Gastrocnemius medialis (tissue), 4 donors: ENCODE results near the gene INAFM1. TPM values are rescaled to one million over a fixed set of nuclear protein-coding genes. Genes with fewer than 3 reads are reported as not detected.

Experiments used
- ATAC-seq, 2 donors: fragments of 150-250 bp; one replicate each; pipeline ENCODE4 v1.9.1; 2016
- DNase-seq, 2 donors: peaks; one replicate each; pipeline ENCODE4 v3.0.0-alpha.2; 2019
- H3K27ac ChIP-seq, 4 donors: fragments of 200-600 bp; sonication (generic); 1 replicate in 1 of 4; 2 replicates in 3 of 4; pipeline ENCODE4 v1.5.1; 2016 to 2018; ENCODE audit warnings: mild to moderate bottlenecking in 2 of 4, moderate library complexity in 1 of 4
- H3K27me3 ChIP-seq, 3 donors: fragments of 200-600 bp; sonication (generic) in 2 of 3; 1 replicate in 1 of 3; 2 replicates in 2 of 3; pipeline versions ENCODE4 v1.5.1 to v1.6.0; 2016 to 2019; ENCODE audit warnings: mild to moderate bottlenecking in 1 of 3, moderate library complexity in 1 of 3
- H3K36me3 ChIP-seq, 2 donors: fragments of 200-600 bp; sonication (generic) in 1 of 2; one replicate each; pipeline ENCODE4 v1.5.1; 2017 to 2018
- H3K4me1 ChIP-seq, 2 donors: fragments of 200-600 bp; sonication (generic) in 1 of 2; one replicate each; pipeline ENCODE4 v1.5.1; 2016 to 2017; ENCODE audit warnings: mild to moderate bottlenecking in 2 of 2
- H3K4me3 ChIP-seq, 4 donors: fragments of 200-600 bp; sonication (generic) in 3 of 4; 1 replicate in 1 of 4; 2 replicates in 3 of 4; pipeline ENCODE4 v1.5.1; 2016 to 2019; ENCODE audit warnings: mild to moderate bottlenecking in 2 of 4
- H3K9me3 ChIP-seq, 3 donors: fragments of 200-600 bp; sonication (generic) in 2 of 3; 1 replicate in 1 of 3; 2 replicates in 2 of 3; pipeline ENCODE4 v1.5.1; 2016 to 2019
- POLR2A ChIP-seq, 2 donors: fragments of 450-650 bp; IDR thresholded peaks; one replicate each; pipeline ENCODE4 v1.6.1; 2017; ENCODE audit warnings: antibody characterized with exemption in 2 of 2, mild to moderate bottlenecking in 2 of 2, moderate library complexity in 2 of 2
- in situ Hi-C, 4 donors: fragments of 200-750 bp; cut with MboI; loops; one replicate each; pipeline versions ENCODE4 v1.15.0 to v1.8.0; 2017; ENCODE audit warnings: low sequenced_read_pairs in 4 of 4
- intact Hi-C: fragments of 100-400 bp; cut with DNase I; formaldehyde crosslinking; loops from one replicate; pipeline ENCODE4 v1.15.1; 2023; ENCODE audit warnings: low total_unique reads
- total RNA-seq, 4 donors: library from RNA; depleted of rRNA; stranded (reverse); fragments of >200 nt; gene quantifications; one replicate each; pipeline versions ENCODE4 v1.1.0 to v1.2.3, GENCODE V29; 2016
- TF ChIP-seq, protein P1 (sequence below), 5 experiments: fragments of 450-650 bp in 3 of 5; fragments of 200-600 bp in 2 of 5; sonication (generic) in 2 of 5; IDR thresholded peaks in 4 of 5; conservative IDR thresholded peaks in 1 of 5; 1 replicate in 4 of 5; 2 replicates in 1 of 5; pipeline ENCODE4 v1.5.1; 2016 to 2019; ENCODE audit warnings: antibody characterized with exemption in 5 of 5, mild to moderate bottlenecking in 3 of 5, moderate library complexity in 3 of 5

Gene INAFM1
- total RNA-seq, 4 donors from 2014 or later, result 3.9 to 8.5 (median 7.2) TPM

DNA sequence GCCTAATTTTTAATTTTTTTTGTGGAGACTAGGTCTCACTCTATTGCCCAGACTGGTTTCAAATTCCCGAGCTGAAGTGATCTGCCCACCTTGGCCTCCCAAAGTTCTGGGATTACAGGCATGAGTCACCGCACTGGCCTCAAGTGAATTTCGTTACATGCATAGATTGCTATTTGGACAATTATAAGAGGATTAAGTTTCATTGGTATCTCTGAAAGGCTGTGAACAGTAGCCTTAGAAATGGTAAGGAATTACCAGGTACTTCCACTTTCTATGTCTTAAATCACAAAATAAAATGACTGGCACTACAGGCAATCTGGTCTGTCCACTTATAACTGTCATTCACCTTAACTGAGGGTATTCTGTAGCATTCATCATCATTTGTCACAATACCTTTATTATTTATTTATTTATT is 21.2 kb upstream of the INAFM1 start:
- TF ChIP-seq, protein P1, sequence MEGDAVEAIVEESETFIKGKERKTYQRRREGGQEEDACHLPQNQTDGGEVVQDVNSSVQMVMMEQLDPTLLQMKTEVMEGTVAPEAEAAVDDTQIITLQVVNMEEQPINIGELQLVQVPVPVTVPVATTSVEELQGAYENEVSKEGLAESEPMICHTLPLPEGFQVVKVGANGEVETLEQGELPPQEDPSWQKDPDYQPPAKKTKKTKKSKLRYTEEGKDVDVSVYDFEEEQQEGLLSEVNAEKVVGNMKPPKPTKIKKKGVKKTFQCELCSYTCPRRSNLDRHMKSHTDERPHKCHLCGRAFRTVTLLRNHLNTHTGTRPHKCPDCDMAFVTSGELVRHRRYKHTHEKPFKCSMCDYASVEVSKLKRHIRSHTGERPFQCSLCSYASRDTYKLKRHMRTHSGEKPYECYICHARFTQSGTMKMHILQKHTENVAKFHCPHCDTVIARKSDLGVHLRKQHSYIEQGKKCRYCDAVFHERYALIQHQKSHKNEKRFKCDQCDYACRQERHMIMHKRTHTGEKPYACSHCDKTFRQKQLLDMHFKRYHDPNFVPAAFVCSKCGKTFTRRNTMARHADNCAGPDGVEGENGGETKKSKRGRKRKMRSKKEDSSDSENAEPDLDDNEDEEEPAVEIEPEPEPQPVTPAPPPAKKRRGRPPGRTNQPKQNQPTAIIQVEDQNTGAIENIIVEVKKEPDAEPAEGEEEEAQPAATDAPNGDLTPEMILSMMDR (IDR thresholded peaks at IDR 0.05 in 4 of 5, conservative IDR thresholded peaks at IDR 0.05 in 1 of 5), result no peak
- no peak for TF ChIP-seq POLR2A (IDR thresholded peaks at IDR 0.05)
- no peak for ATAC-seq
- peaks cover 0 to 2% of the 10 kb centered on the region in 2 donors for H3K36me3 ChIP-seq
- no peaks in the 10 kb centered on the region for H3K27me3 ChIP-seq
- in situ Hi-C loops (no loop called here), intact Hi-C loops (no loop called here)
- H3K9me3 ChIP-seq, result no peaks in the 10 kb centered on the region
- peaks cover 10 to 15% of the 10 kb centered on the region in 2 donors for H3K4me1 ChIP-seq
- H3K27ac ChIP-seq, result no peak overlapping the region
- DNase-seq, result no peak
- H3K4me3 ChIP-seq, result no peak overlapping the region

DNA sequence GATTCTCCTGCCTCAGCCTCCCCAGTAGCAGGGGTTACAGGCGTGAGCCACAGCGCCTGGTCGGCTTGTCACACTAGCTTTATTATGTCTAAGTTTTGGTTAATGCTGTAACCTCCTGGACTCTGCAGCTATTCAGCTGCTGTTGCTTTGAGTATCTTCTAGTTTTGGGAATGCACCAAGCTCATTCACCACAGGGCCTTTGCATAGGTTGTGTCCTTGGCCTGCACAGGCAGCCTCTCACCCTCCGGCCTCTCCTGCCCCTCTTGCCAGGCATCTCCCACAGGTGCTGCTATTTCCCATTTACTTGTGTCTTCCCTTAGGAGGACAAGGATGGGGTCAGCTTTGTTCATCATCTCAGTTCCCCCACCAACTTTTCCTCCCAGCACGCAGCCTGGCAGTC is 20.7 kb upstream of the INAFM1 start:
- ATAC-seq (no peak), DNase-seq (no peak)
- intact Hi-C loops, result no loop called here
- in situ Hi-C loops, result no loop called here
- no peak overlapping the region for H3K4me3 ChIP-seq
- peaks cover 15 to 16% of the 10 kb centered on the region in 2 donors for H3K4me1 ChIP-seq
- no peak overlapping the region for H3K27ac ChIP-seq
- TF ChIP-seq, protein P1 (IDR thresholded peaks at IDR 0.05 in 4 of 5, conservative IDR thresholded peaks at IDR 0.05 in 1 of 5), result no peak
- no peak for TF ChIP-seq POLR2A (IDR thresholded peaks at IDR 0.05)
- H3K27me3 ChIP-seq, result no peaks in the 10 kb centered on the region
- H3K9me3 ChIP-seq, result no peaks in the 10 kb centered on the region
- H3K36me3 ChIP-seq, result peaks cover 0 to 7% of the 10 kb centered on the region in 2 donors

DNA sequence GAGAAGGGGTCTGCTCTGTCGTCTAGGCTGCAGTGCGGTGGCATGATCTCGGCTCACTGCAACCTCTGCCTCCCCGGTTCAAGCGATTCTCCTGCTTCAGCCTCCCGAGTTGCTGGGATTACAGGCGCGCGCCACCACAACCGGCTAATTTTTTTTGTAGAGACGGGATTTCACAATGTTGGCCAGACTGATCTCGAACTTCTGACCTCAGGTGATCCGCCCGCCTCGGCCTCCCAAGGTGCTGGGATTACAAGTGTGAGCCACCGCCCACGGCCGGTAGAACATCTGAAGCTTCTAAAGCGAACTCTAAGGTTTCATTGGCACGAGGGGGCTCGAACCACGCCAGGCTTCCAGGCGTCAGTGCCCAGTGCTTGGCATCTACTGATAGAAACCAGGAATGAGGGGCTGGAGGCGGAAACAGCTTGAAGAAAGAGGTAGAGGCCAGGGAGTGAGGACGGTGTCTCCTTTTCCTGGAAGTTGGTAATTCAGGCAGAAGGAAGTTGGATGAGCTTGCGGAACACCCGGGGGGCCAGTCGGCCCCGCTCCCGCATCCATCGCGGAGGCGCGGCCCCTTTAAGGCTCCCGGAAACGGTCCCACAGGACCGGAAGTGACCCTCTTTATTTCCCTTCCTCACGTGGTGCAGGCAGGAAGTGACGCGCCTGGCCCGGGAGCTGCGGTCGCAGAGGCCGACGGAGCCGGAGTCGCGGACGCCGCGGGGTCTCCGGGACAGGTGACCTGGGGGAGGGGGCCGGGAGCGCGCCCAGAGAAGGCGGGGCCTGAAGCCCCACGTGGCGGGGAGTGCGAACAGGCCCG is 18.6 kb upstream of the INAFM1 start, which contains the start of gene CCDC9:
CCDC9 (plus strand) TSS at position 647 of the 814 bp plus-strand sequence. CDS start 1,876 bp downstream, outside the sequence.
- DNase-seq (peak; percentile 95 to 97), ATAC-seq (peak; percentile 70 to 71)
- H3K4me1 ChIP-seq, result peaks cover 16% of the 10 kb centered on the region in 2 donors
- peak within 1 kb of the TSS; percentile 82 to 95 (median 91) for H3K27ac ChIP-seq
- H3K9me3 ChIP-seq, result no peaks in the 10 kb centered on the region
- TF ChIP-seq, protein P1 (IDR thresholded peaks at IDR 0.05 in 4 of 5, conservative IDR thresholded peaks at IDR 0.05 in 1 of 5), result no peak
- TF ChIP-seq POLR2A (IDR thresholded peaks at IDR 0.05), result peak; percentile 79 to 89
- in situ Hi-C loops (no loop called here), intact Hi-C loops (loop anchor here (1.0 to 5.0 kb wide), 4 partner anchors 18 to 1001 kb away; partner anchors contain the start of genes CARD8, INAFM1 and ZC3H4)
- H3K4me3 ChIP-seq, result peak within 1 kb of the TSS; percentile 50 to 72 (median 70)
- H3K36me3 ChIP-seq, result peaks cover 0 to 28% of the 10 kb centered on the region in 2 donors
- no peaks in the 10 kb centered on the region for H3K27me3 ChIP-seq

DNA sequence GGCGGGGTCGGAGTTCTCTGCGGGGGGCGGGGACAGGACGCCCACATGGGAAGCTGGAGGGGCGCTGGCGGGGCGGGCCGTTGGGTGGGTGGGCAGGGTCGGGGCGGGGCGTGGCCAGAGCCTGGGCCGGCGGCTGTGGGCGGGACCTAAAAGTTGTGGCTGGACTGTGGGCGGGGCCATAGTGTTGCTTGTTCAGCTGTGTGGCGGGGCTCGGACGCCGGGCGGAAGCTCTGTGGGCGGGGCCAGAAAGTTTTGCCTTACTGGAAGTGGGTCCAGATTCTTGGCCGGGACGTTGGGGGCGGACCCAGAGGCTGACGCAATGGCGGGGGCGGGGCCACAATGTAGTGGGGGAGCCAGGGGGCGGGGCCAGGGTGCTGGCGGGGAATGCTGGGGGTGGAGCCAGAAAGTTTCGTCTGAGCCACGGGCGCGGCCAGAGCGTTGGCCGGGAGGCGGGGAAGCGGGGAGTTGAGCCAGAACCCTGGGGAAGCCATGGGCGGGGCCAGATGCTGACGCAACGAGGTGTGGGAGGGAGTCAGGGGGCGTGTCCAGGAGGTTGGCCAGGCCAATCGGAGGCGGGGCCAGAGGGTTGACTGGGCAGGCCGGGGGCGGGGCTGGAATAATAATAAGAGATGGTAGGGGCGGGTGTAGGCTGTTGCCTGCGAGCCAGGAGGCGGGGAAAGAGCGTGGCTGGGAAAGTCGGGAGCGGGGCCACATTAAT is 17.8 kb upstream of the INAFM1 start:
- Histone ChIP-seq H3K27ac (peak overlapping the region; percentile 82 to 95 (median 91)), H3K9me3 (no peaks in the 10 kb centered on the region), H3K4me1 (peaks cover 16% of the 10 kb centered on the region in 2 donors), H3K36me3 (peaks cover 0 to 32% of the 10 kb centered on the region in 2 donors), H3K4me3 (peak overlapping the region; percentile 50 to 72 (median 70)), H3K27me3 (no peaks in the 10 kb centered on the region)
- peak; percentile 78 to 84 for ATAC-seq
- DNase-seq, result peak; percentile 100
- TF ChIP-seq POLR2A (IDR thresholded peaks at IDR 0.05), result no peak
- TF ChIP-seq, protein P1 (IDR thresholded peaks at IDR 0.05 in 4 of 5, conservative IDR thresholded peaks at IDR 0.05 in 1 of 5), result no peak
- intact Hi-C loops (loop anchor here (1.0 to 5.0 kb wide), 5 partner anchors 17 to 1371 kb away; partner anchors contain the start of genes CARD8, INAFM1, IRF2BP1 and ZC3H4), in situ Hi-C loops (no loop called here)
